GM18517 (cell line): ENCODE measurements around the gene SPDYE3.

Experiments used
- ATAC-seq: cut with Tn5 transposase; IDR thresholded peaks from one replicate; pipeline ENCODE4 v1.9.1; 2021; ENCODE audit warnings: mild to moderate bottlenecking, moderate library complexity; ENCODE audit not compliant: unreplicated experiment

The SPDYE3 gene

DNA sequence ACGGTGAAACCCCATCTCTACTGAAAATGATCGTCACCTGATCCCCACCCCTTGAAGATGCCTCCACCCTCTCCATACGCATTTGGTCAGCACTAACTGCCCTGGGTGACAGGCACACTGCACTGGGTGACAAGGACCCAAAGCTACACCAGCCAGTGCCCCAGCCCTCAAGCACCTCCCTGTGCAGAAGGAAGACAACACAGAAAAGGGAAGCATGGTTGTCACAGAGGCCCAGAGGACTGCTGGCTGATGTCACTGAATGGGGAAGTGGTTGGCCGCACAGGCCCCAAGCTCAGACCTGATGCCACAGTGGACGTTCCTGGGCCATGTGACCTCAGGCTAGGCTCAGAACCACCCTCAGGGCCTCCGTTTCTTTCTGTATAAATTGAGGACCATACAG, 61.6 kb downstream of the SPDYE3 start:
- peak; percentile 50 for ATAC-seq

DNA sequence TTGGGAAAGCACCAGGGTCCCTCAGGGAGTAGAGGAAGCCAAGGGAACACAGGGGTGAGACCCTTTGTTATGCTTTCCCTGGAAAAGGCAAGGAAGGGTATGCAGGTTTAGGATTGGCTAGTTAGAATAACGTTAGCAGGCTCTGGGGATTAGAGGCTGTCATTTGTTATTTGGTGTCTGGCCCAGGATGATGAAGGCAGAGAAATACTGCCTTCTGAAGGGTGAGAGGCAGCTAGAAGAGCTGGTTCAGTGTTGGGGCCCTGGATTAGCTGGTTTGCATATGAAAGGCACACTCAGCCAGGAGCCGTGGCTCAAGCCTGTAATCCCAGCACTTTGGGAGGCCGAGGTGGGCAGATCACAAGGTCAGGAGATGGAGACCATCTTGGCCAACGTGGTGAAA, 62.8 kb downstream of the SPDYE3 start:
- ATAC-seq = no peak

GRCh38 chr7:100370746-100371145, 63.2 kb downstream of the SPDYE3 start:
- ATAC-seq = no peak

- no peak for ATAC-seq
Measured at GRCh38 chr7:100371561-100372171, 64.2 kb downstream of the SPDYE3 start.
